GM18502 (cell line): ENCODE results near the gene GPC6.
A peak's percentile ranks its signal among the peaks of the same experiment; 100 is the strongest.

Source experiments
- ATAC-seq: cut with Tn5 transposase; IDR thresholded peaks from one replicate; pipeline ENCODE4 v1.9.1; 2021; ENCODE audit warnings: mild to moderate bottlenecking; ENCODE audit not compliant: unreplicated experiment, poor library complexity

Gene GPC6

GRCh38 chr13:94236872-94237271 is 1010.3 kb downstream of the GPC6 start:
- ATAC-seq = peak; percentile 52

- ATAC-seq = peak; percentile 62
Measured at GRCh38 chr13:94239135-94239534, 1012.5 kb downstream of the GPC6 start.

GRCh38 chr13:94242554-94242953 is 1015.9 kb downstream of the GPC6 start:
- no peak for ATAC-seq

- no peak for ATAC-seq
Measured at GRCh38 chr13:94243551-94243950, 1016.9 kb downstream of the GPC6 start.

- ATAC-seq = no peak
Measured at GRCh38 chr13:94246495-94246894, 1019.9 kb downstream of the GPC6 start.

- no peak for ATAC-seq
Measured at GRCh38 chr13:94247890-94248289, 1021.3 kb downstream of the GPC6 start.

- no peak for ATAC-seq
Measured at GRCh38 chr13:94248454-94249228, 1022.0 kb downstream of the GPC6 start.

GRCh38 chr13:94249512-94249911 is 1022.9 kb downstream of the GPC6 start:
- ATAC-seq = no peak

GRCh38 chr13:94251831-94252608 is 1025.4 kb downstream of the GPC6 start:
- no peak for ATAC-seq

GRCh38 chr13:94254737-94255136 is 1028.1 kb downstream of the GPC6 start:
- ATAC-seq = no peak

- no peak for ATAC-seq
Measured at GRCh38 chr13:94256721-94257120, 1030.1 kb downstream of the GPC6 start.

GRCh38 chr13:94259984-94260383 is 1033.4 kb downstream of the GPC6 start:
- no peak for ATAC-seq

- no peak for ATAC-seq
Measured at GRCh38 chr13:94261163-94261562, 1034.6 kb downstream of the GPC6 start.

- no peak for ATAC-seq
Measured at GRCh38 chr13:94263038-94263437, 1036.4 kb downstream of the GPC6 start.

GRCh38 chr13:94267581-94268366 is 1041.2 kb downstream of the GPC6 start:
- ATAC-seq = no peak

- no peak for ATAC-seq
Measured at GRCh38 chr13:94268661-94269060, 1042.1 kb downstream of the GPC6 start.

- ATAC-seq = no peak
Measured at GRCh38 chr13:94269557-94269956, 1043.0 kb downstream of the GPC6 start.

- no peak for ATAC-seq
Measured at GRCh38 chr13:94270556-94270955, 1043.9 kb downstream of the GPC6 start.

- ATAC-seq = no peak
Measured at GRCh38 chr13:94272038-94272437, 1045.4 kb downstream of the GPC6 start.

- no peak for ATAC-seq
Measured at GRCh38 chr13:94280349-94280748, 1053.7 kb downstream of the GPC6 start.

- no peak for ATAC-seq
Measured at GRCh38 chr13:94280845-94281244, 1054.2 kb downstream of the GPC6 start.
